Retinal pigment epithelial cell (primary cell): Measurements from ENCODE around the gene TCF7.
"Not testable (repeated sequence)": the region's sequence is repeated elsewhere in the genome, so short reads cannot be mapped to it uniquely, and the experiment has no call there.

Experiments used
- DNase-seq: peaks from one replicate; pipeline ENCODE4 v3.0.0-alpha.2; 2010; ENCODE audit warnings: low read depth
- H3K4me3 ChIP-seq: 2 replicates; pipeline ENCODE4 v1.5.1; 2011; ENCODE audit warnings: mild to moderate bottlenecking, low read length, control low read depth, moderate library complexity
- TF ChIP-seq, protein P1 (sequence below): conservative IDR thresholded peaks from 2 replicates; pipeline ENCODE4 v1.5.1; 2011; ENCODE audit warnings: low read depth, low read length, control low read depth, inconsistent platforms

The TCF7 gene

GRCh38 chr5:134146651-134147518 is 32.4 kb downstream of the TCF7 start:
- TF ChIP-seq, protein P1, sequence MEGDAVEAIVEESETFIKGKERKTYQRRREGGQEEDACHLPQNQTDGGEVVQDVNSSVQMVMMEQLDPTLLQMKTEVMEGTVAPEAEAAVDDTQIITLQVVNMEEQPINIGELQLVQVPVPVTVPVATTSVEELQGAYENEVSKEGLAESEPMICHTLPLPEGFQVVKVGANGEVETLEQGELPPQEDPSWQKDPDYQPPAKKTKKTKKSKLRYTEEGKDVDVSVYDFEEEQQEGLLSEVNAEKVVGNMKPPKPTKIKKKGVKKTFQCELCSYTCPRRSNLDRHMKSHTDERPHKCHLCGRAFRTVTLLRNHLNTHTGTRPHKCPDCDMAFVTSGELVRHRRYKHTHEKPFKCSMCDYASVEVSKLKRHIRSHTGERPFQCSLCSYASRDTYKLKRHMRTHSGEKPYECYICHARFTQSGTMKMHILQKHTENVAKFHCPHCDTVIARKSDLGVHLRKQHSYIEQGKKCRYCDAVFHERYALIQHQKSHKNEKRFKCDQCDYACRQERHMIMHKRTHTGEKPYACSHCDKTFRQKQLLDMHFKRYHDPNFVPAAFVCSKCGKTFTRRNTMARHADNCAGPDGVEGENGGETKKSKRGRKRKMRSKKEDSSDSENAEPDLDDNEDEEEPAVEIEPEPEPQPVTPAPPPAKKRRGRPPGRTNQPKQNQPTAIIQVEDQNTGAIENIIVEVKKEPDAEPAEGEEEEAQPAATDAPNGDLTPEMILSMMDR = no peak
- no peak overlapping the region for H3K4me3 ChIP-seq
- no peak for DNase-seq

DNA sequence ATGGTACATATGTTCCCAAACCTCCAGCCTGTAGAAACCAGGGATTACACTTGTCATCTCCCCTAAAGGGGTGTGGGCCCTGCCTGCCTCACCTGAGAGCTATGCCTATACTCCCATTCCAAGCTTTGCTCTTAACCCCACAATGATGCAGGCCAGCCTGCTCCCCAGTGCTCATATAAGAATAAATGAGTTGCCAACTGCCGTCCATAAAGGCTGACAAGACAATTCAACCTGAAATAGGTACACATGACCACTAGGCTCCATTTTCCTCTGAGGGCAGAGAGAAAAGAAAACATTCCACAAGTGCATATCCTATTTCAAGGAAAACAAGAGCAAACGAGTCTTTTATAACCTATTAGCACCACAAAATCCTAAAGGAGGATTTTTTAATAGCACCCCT is 33.8 kb downstream of the TCF7 start:
- TF ChIP-seq, protein P1 = no peak
- H3K4me3 ChIP-seq = no peak overlapping the region
- DNase-seq = no peak

- TF ChIP-seq, protein P1 = no peak
- no peak for DNase-seq
Observed at GRCh38 chr5:134148986-134149539, 34.6 kb downstream of the TCF7 start.

GRCh38 chr5:134149571-134150303 is 35.3 kb downstream of the TCF7 start:
- TF ChIP-seq, protein P1 = no peak
- DNase-seq = peak; percentile 76
- H3K4me3 ChIP-seq = no peak overlapping the region

More at GRCh38 chr5:134148986-134149539, 34.6 kb downstream of the TCF7 start:
- no peak overlapping the region for H3K4me3 ChIP-seq

DNA sequence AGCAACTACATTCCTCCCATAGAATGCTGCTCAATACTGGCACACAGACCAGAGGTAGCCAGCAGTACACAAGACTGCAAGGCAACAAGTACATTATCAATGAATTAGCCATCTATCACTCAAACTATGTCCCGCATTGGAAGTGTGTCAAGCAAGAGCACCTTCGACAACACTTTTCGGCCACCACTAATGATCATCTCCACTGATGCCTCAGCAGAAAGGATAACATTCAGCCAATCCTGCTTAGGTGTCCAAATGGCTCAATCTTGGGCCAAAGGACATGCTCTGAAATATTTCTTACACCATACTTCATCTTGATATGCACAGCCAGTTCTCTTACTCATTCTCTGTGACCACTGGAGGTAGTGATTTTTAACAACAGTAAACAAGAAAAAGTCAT is 37.2 kb downstream of the TCF7 start:
- DNase-seq = no peak
- H3K4me3 ChIP-seq = no peak overlapping the region
- TF ChIP-seq, protein P1 = no peak

DNA sequence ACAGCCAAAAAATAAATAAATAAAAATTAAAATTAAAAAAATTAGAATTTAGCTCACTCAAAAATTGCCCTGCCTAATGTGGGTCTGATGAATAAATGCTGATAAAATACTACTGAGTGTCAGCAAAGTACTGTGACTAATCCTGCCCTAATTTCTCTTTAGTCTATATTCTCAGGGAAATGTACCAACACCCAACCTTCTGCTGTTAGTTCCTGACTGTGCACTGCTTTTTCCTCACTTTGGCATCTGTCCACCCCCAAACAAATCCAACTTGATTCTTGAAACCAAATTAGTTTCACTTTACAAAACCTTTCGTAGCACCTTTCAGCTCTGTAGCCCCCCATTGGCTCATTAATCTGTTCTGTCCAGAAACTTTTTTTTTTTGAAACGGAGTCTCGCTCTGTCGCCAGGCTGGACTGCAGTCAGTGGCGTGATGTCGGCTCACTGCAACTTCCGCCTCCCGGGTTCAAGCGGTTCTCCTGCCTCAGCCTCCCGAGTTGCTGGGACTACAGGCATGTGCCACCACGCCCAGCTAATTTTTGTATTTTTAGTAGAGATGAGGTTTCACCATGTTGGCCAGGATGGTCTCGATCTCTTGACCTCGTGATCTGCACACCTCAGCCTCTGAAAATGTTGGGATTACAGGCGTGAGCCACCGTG is 37.8 kb downstream of the TCF7 start:
- DNase-seq, H3K4me3 ChIP-seq: not testable (repeated sequence)

GRCh38 chr5:134153241-134153640 is 38.8 kb downstream of the TCF7 start:
- TF ChIP-seq, protein P1 = no peak
- H3K4me3 ChIP-seq = no peak overlapping the region
- no peak for DNase-seq
